VCaP (cell line): Measurements from ENCODE around the gene MAG.

Experiments used
- H3K27ac ChIP-seq: fragments of 450-650 bp; 2 replicates; pipeline ENCODE4 v1.5.1; 2017
- TF ChIP-seq, protein P1 (sequence below): fragments of 450-650 bp; conservative IDR thresholded peaks from 2 replicates; pipeline ENCODE4 v1.5.1; 2017; ENCODE audit warnings: mild to moderate bottlenecking, moderate library complexity

The MAG gene

GRCh38 chr19:35261356-35262100, 30.4 kb upstream of the MAG start:
- peak overlapping the region; percentile 30 for H3K27ac ChIP-seq
- TF ChIP-seq, protein P1, sequence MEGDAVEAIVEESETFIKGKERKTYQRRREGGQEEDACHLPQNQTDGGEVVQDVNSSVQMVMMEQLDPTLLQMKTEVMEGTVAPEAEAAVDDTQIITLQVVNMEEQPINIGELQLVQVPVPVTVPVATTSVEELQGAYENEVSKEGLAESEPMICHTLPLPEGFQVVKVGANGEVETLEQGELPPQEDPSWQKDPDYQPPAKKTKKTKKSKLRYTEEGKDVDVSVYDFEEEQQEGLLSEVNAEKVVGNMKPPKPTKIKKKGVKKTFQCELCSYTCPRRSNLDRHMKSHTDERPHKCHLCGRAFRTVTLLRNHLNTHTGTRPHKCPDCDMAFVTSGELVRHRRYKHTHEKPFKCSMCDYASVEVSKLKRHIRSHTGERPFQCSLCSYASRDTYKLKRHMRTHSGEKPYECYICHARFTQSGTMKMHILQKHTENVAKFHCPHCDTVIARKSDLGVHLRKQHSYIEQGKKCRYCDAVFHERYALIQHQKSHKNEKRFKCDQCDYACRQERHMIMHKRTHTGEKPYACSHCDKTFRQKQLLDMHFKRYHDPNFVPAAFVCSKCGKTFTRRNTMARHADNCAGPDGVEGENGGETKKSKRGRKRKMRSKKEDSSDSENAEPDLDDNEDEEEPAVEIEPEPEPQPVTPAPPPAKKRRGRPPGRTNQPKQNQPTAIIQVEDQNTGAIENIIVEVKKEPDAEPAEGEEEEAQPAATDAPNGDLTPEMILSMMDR, result no peak

GRCh38 chr19:35262101-35262761, 29.7 kb upstream of the MAG start:
- TF ChIP-seq, protein P1, result no peak
- peak overlapping the region; percentile 30 for H3K27ac ChIP-seq

- TF ChIP-seq, protein P1, result no peak
- peak overlapping the region; percentile 100 for H3K27ac ChIP-seq
Observed at GRCh38 chr19:35264268-35265125, 27.5 kb upstream of the MAG start.

DNA sequence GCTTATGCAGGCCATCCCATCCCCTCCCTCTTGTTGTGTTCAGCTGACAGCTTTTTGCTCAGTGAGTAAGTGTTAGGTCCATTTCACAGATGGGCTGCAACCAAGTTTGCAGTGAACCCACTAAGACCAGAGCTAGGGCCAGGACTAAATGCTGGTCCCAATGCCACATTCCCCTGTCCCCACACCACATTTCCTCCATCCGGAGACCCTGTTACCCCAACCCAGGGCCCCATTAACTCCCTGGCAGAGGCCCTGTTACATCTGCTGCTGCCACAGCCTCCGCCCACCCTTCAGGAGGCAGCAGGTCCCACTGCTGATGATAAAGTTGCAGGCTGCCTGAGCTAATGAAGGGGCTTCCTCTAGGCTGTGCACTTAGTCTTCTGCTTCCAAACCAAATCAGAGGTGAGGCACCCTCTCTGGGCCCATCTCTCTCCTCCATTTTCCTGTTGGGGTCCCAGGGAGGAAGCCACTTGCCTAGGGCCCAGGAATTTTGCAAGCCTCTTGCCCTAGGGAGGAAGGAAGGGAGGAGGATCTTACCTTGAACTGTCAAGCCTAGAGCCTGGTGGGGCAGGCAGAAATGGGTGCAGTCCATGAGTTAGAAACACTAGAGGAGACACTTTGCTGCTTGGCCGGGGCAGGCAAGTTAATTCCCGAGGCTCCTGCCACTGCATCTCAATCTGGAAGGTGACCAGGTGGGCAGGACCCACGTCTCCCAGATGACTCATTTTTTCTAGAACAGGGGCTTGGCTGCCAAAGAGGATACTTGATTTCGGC, 26.6 kb upstream of the MAG start:
- TF ChIP-seq, protein P1, result no peak
- peak overlapping the region; percentile 100 for H3K27ac ChIP-seq

GRCh38 chr19:35265900-35266519, 26.0 kb upstream of the MAG start:
- peak overlapping the region; percentile 100 for H3K27ac ChIP-seq
- TF ChIP-seq, protein P1, result no peak

DNA sequence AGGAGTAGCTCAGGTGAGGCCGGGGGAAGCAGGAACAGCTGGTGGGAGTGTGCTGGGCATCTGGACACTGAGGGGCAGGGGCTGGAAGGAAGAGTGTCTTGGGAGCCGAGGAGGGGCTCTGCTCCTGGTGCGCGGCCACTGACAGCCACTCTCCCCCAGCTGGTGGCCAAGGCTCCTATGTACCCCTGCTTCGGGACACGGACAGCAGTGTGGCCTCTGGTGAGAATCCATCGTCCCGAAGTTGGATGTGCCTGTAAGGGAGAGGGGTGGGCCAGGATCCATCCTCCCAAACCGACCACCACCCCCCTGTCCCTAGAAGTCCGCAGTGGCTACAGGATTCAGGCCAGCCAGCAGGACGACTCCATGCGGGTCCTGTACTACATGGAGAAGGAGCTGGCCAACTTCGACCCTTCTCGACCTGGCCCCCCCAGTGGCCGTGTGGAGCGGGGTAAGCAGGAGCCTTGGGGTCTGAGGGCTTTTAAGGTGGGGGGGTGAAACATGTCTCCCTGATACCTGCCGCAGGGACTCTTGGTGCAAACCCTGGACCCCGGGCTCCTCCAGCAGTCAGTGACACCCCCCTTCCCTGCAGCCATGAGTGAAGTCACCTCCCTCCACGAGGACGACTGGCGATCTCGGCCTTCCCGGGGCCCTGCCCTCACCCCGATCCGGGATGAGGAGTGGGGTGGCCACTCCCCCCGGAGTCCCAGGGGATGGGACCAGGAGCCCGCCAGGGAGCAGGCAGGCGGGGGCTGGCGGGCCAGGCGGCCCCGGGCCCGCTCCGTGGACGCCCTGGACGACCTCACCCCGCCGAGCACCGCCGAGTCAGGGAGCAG, 25.2 kb upstream of the MAG start:
- TF ChIP-seq, protein P1, result no peak
- H3K27ac ChIP-seq, result peak overlapping the region; percentile 100
